Ishikawa (cell line): ENCODE data around the gene CALHM3.

Source experiments
- CEBPB ChIP-seq: IDR thresholded peaks from 2 replicates; pipeline ENCODE4 v1.6.1; 2012
- CREB1 ChIP-seq: IDR thresholded peaks from 2 replicates; pipeline ENCODE4 v1.6.1; 2012; ENCODE audit warnings: low read depth
- EP300 ChIP-seq: IDR thresholded peaks from 2 replicates; pipeline ENCODE4 v1.6.1; 2012; ENCODE audit warnings: borderline replicate concordance
- FOXM1 ChIP-seq: IDR thresholded peaks from 2 replicates; pipeline ENCODE4 v1.6.1; 2012; ENCODE audit warnings: low read depth, borderline replicate concordance
- NFIC ChIP-seq: IDR thresholded peaks from 2 replicates; pipeline ENCODE4 v1.6.1; 2012
- RAD21 ChIP-seq: IDR thresholded peaks from 2 replicates; pipeline ENCODE4 v1.6.1; 2012; ENCODE audit warnings: low read depth
- TAF1 ChIP-seq: IDR thresholded peaks from 2 replicates; pipeline ENCODE4 v1.6.1; 2012; ENCODE audit warnings: low read depth, mild to moderate bottlenecking
- TCF12 ChIP-seq: IDR thresholded peaks from 2 replicates; pipeline ENCODE4 v1.6.1; 2012; ENCODE audit warnings: low read depth
- YY1 ChIP-seq: IDR thresholded peaks from 2 replicates; pipeline ENCODE4 v1.6.1; 2012; ENCODE audit warnings: low read depth
- ZBTB7A ChIP-seq: IDR thresholded peaks from 2 replicates; pipeline ENCODE4 v1.6.1; 2012; ENCODE audit warnings: low read depth
- TF ChIP-seq, protein P1 (sequence below): IDR thresholded peaks from 2 replicates; pipeline ENCODE4 v1.6.1; 2012
- TF ChIP-seq, protein P2 (sequence below): IDR thresholded peaks from 2 replicates; pipeline ENCODE4 v1.6.1; 2012; ENCODE audit warnings: low read depth, mild to moderate bottlenecking

DNA sequence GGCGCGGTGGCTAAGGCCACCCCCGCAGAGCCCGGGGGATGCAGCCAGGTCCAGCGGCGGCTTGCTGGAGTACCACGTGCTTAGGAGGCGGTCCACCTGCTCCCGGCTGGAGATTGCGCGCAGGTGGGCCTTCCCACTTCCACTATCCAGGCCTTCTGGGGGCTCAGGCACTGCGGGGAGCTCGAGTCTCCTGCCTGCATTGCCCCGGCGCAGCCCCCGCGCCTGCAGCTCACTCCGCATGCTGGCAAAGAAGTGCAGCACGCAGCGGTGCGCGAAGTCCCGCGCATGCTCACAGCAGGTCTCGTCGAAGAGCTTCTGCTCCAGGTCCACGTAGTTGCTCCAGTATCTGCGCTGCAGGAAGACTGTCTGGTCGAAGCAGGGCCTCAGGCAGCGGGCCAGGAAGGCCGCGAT lies 5.8 kb downstream of the CALHM3 start:
- TF ChIP-seq, protein P1, sequence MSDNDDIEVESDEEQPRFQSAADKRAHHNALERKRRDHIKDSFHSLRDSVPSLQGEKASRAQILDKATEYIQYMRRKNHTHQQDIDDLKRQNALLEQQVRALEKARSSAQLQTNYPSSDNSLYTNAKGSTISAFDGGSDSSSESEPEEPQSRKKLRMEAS = no peak
- TF ChIP-seq FOXM1 (no peak), TCF12 (no peak), EP300 (no peak), ZBTB7A (no peak), CEBPB (no peak), NFIC (no peak), CREB1 (no peak), RAD21 (no peak), YY1 (no peak), TAF1 (no peak)
- TF ChIP-seq, protein P2, sequence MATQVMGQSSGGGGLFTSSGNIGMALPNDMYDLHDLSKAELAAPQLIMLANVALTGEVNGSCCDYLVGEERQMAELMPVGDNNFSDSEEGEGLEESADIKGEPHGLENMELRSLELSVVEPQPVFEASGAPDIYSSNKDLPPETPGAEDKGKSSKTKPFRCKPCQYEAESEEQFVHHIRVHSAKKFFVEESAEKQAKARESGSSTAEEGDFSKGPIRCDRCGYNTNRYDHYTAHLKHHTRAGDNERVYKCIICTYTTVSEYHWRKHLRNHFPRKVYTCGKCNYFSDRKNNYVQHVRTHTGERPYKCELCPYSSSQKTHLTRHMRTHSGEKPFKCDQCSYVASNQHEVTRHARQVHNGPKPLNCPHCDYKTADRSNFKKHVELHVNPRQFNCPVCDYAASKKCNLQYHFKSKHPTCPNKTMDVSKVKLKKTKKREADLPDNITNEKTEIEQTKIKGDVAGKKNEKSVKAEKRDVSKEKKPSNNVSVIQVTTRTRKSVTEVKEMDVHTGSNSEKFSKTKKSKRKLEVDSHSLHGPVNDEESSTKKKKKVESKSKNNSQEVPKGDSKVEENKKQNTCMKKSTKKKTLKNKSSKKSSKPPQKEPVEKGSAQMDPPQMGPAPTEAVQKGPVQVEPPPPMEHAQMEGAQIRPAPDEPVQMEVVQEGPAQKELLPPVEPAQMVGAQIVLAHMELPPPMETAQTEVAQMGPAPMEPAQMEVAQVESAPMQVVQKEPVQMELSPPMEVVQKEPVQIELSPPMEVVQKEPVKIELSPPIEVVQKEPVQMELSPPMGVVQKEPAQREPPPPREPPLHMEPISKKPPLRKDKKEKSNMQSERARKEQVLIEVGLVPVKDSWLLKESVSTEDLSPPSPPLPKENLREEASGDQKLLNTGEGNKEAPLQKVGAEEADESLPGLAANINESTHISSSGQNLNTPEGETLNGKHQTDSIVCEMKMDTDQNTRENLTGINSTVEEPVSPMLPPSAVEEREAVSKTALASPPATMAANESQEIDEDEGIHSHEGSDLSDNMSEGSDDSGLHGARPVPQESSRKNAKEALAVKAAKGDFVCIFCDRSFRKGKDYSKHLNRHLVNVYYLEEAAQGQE = no peak
